Left renal pelvis (tissue), 4 donors: ENCODE measurements around the gene SLC35A3. TPM values are rescaled to one million over a fixed set of nuclear protein-coding genes. Genes with fewer than 3 reads are reported as not detected.
"Not testable (repeated sequence)": the region's sequence is repeated elsewhere in the genome, so short reads cannot be mapped to it uniquely, and the experiment has no call there.

Experiments used
- DNase-seq, 4 donors: peaks; one replicate each; pipeline ENCODE4 v3.0.0-alpha.2; 2013; ENCODE audit warnings: low read depth in 4 of 4, low spot score in 3 of 4
- polyA plus RNA-seq, 4 donors: library from polyadenylated mRNA; unstranded; fragments of 120-200 nt; gene quantifications; one replicate each; pipeline ENCODE4 v1.2.1, GENCODE V29; 2013; ENCODE audit not compliant: insufficient read length in 4 of 4

SLC35A3 gene
- polyA plus RNA-seq, 4 donors, result 23.1 to 37.4 (median 33.6) TPM

GRCh38 chr1:99970713-99971255, 988 bp downstream of the SLC35A3 start:
- DNase-seq, result no peak

GRCh38 chr1:99972066-99972465, 2.3 kb downstream of the SLC35A3 start:
- not testable (repeated sequence) for DNase-seq

GRCh38 chr1:99975529-99975928, 5.7 kb downstream of the SLC35A3 start:
- no peak for DNase-seq

GRCh38 chr1:99977326-99977725, 7.5 kb downstream of the SLC35A3 start:
- DNase-seq, result not testable (repeated sequence)

- DNase-seq, result no peak
Observed at GRCh38 chr1:99978218-99978617, 8.4 kb downstream of the SLC35A3 start.

GRCh38 chr1:99979091-99979490, 9.3 kb downstream of the SLC35A3 start:
- no peak for DNase-seq

- no peak for DNase-seq
Observed at GRCh38 chr1:99980928-99981327, 11.1 kb downstream of the SLC35A3 start.

GRCh38 chr1:99986656-99987225, 16.9 kb downstream of the SLC35A3 start:
- no peak for DNase-seq

GRCh38 chr1:99988210-99988765, 18.5 kb downstream of the SLC35A3 start:
- no peak for DNase-seq

GRCh38 chr1:99992044-99992722, 22.4 kb downstream of the SLC35A3 start:
- no peak for DNase-seq

- DNase-seq, result no peak
Observed at GRCh38 chr1:99992760-99993467, 23.1 kb downstream of the SLC35A3 start.

- DNase-seq, result no peak
Observed at GRCh38 chr1:99993468-99993845, 23.7 kb downstream of the SLC35A3 start.

GRCh38 chr1:99994496-99994895, 24.7 kb downstream of the SLC35A3 start:
- no peak for DNase-seq

- DNase-seq, result no peak
Observed at GRCh38 chr1:99996951-99997350, 27.2 kb downstream of the SLC35A3 start.

GRCh38 chr1:100001462-100001861, 31.7 kb downstream of the SLC35A3 start:
- no peak for DNase-seq

- DNase-seq, result no peak
Observed at GRCh38 chr1:100005424-100005823, 35.6 kb downstream of the SLC35A3 start.

- DNase-seq, result no peak
Observed at GRCh38 chr1:100006688-100007087, 36.9 kb downstream of the SLC35A3 start.

- no peak for DNase-seq
Observed at GRCh38 chr1:100009458-100009857, 39.7 kb downstream of the SLC35A3 start.

- DNase-seq, result no peak
Observed at GRCh38 chr1:100010804-100011203, 41.0 kb downstream of the SLC35A3 start.

- DNase-seq, result no peak
Observed at GRCh38 chr1:100019220-100019619, 49.4 kb downstream of the SLC35A3 start.

- no peak for DNase-seq
Observed at GRCh38 chr1:100023482-100023881, 53.7 kb downstream of the SLC35A3 start.
